CD8-positive, alpha-beta memory T cell (primary cell): ENCODE measurements around the gene AHCTF1. TPM values are rescaled to one million over a fixed set of nuclear protein-coding genes. Genes with fewer than 3 reads are reported as not detected.
A peak's percentile ranks its signal among the peaks of the same experiment; 100 is the strongest.
"Not testable (repeated sequence)": the region's sequence is repeated elsewhere in the genome, so short reads cannot be mapped to it uniquely, and the experiment has no call there.

Source experiments
- CTCF ChIA-PET: fragments of 350-600 bp; sonication (Branson Sonifier 250); formaldehyde crosslinking; loops from one replicate; lab custom pipeline; 2021; ENCODE audit warnings: antibody characterized with exemption; lab: Charles Lee
- POLR2A ChIA-PET: fragments of 350-600 bp; sonication (Branson Sonifier 250); formaldehyde crosslinking; loops from one replicate; lab custom pipeline; 2021; ENCODE audit warnings: antibody characterized with exemption; lab: Charles Lee
- DNase-seq, 5 donors: peaks; one replicate each; pipeline versions ENCODE4 v3.0.0 to v3.0.0-alpha.2; 2020 to 2022; ENCODE audit warnings: mixed read lengths in 1 of 5
- H3K27ac ChIP-seq: one replicate; pipeline ENCODE4 v1.7.0; 2013; ENCODE audit warnings: low read depth, mild to moderate bottlenecking, low read length, moderate library complexity
- H3K27me3 ChIP-seq: 2 replicates; pipeline ENCODE4 v1.7.0; 2013; ENCODE audit warnings: low read length, mild to moderate bottlenecking; ENCODE audit not compliant: insufficient read depth, poor library complexity, severe bottlenecking
- H3K36me3 ChIP-seq: 2 replicates; pipeline ENCODE4 v1.7.0; 2013; ENCODE audit warnings: mild to moderate bottlenecking, low read length, moderate library complexity; ENCODE audit not compliant: insufficient read depth
- H3K4me1 ChIP-seq: 2 replicates; pipeline ENCODE4 v1.7.0; 2013; ENCODE audit warnings: mild to moderate bottlenecking, low read length, moderate library complexity; ENCODE audit not compliant: insufficient read depth
- H3K4me3 ChIP-seq: 2 replicates; pipeline ENCODE4 v1.7.0; 2013; ENCODE audit warnings: mild to moderate bottlenecking, low read length
- H3K9me3 ChIP-seq: 2 replicates; pipeline ENCODE4 v1.7.0; 2013; ENCODE audit warnings: mild to moderate bottlenecking, low read length
- H3K27ac Mint-ChIP-seq, 8 donors: one replicate each; pipeline ENCODE4 v1.8.0; 2020 to 2021; ENCODE audit warnings: mixed read lengths in 8 of 8, mild to moderate bottlenecking in 6 of 8, inconsistent platforms in 3 of 8, moderate library complexity in 3 of 8
- H3K27me3 Mint-ChIP-seq, 2 donors: one replicate each; pipeline ENCODE4 v1.8.0; 2020 to 2021; ENCODE audit warnings: mixed read lengths in 2 of 2, mild to moderate bottlenecking in 1 of 2, moderate library complexity in 1 of 2
- H3K36me3 Mint-ChIP-seq, 3 donors: one replicate each; pipeline ENCODE4 v1.8.0; 2020 to 2021; ENCODE audit warnings: mixed read lengths in 3 of 3, inconsistent platforms in 1 of 3, mild to moderate bottlenecking in 1 of 3
- H3K4me1 Mint-ChIP-seq, 3 donors: one replicate each; pipeline ENCODE4 v1.8.0; 2020 to 2021; ENCODE audit warnings: mixed read lengths in 3 of 3, inconsistent platforms in 1 of 3, mild to moderate bottlenecking in 1 of 3
- H3K4me3 Mint-ChIP-seq, 7 donors: one replicate each; pipeline ENCODE4 v1.8.0; 2020 to 2021; ENCODE audit warnings: mixed read lengths in 7 of 7, mild to moderate bottlenecking in 6 of 7, moderate library complexity in 4 of 7, inconsistent platforms in 2 of 7
- H3K9me3 Mint-ChIP-seq, 5 donors: one replicate each; pipeline ENCODE4 v1.8.0; 2020 to 2022; ENCODE audit warnings: mixed read lengths in 5 of 5, mild to moderate bottlenecking in 3 of 5, moderate library complexity in 2 of 5, inconsistent platforms in 1 of 5
- polyA plus RNA-seq: library from polyadenylated mRNA; unstranded; fragments of 300-500 nt; fragmentation: Illumina TruSeq; gene quantifications from one replicate; pipeline ENCODE4 v1.2.3, GENCODE V29; 2021
- total RNA-seq, 2 experiments: library from RNA; stranded (reverse); gene quantifications; one replicate each; pipeline ENCODE4 v1.2.3, GENCODE V29; 2021

The AHCTF1 gene
- total and polyA plus RNA-seq, 3 experiments from 2014 or later = 23.7 to 53.0 (median 49.6) TPM

- ChIA-PET CTCF (no interaction called here), POLR2A (no interaction called here)
- Histone ChIP-seq H3K27me3 (no peaks in the 10 kb centered on the region), H3K4me1 (no peaks in the 10 kb centered on the region), H3K36me3 (peaks cover 31% of the 10 kb centered on the region), H3K9me3 (no peaks in the 10 kb centered on the region), H3K4me3 (no peak overlapping the region), H3K27ac (no peak overlapping the region)
- DNase-seq = no peak
- Mint-ChIP-seq H3K27ac (peak overlapping the region in 2 of 8 donors; percentile 15 to 17), H3K4me1 (peaks cover 3 to 13% (median 11%) of the 10 kb centered on the region in 3 donors), H3K9me3 (no peaks in the 10 kb centered on the region), H3K4me3 (no peak overlapping the region), H3K36me3 (peaks cover 13 to 81% (median 17%) of the 10 kb centered on the region in 3 donors), H3K27me3 (no peaks in the 10 kb centered on the region)
These were observed 43.2 kb downstream of the AHCTF1 start for GRCh38 chr1:246888522-246888921.

GRCh38 chr1:246885389-246885788, 46.4 kb downstream of the AHCTF1 start:
- POLR2A ChIA-PET, H3K4me3 Mint-ChIP-seq, H3K4me1 ChIP-seq, H3K27ac Mint-ChIP-seq, DNase-seq, H3K9me3 Mint-ChIP-seq, H3K9me3 ChIP-seq, H3K27ac ChIP-seq, H3K27me3 ChIP-seq, H3K4me3 ChIP-seq, H3K27me3 Mint-ChIP-seq: not testable (repeated sequence)
- H3K4me1 Mint-ChIP-seq = peaks cover 6 to 17% (median 6%) of the 10 kb centered on the region in 3 donors
- CTCF ChIA-PET = interaction anchor here (1.7 kb wide), 1 partner anchor 11 kb away, joined by 3 read pairs; no protein-coding TSS in a partner anchor
- peaks cover 30% of the 10 kb centered on the region for H3K36me3 ChIP-seq
- peaks cover 15 to 82% (median 23%) of the 10 kb centered on the region in 3 donors for H3K36me3 Mint-ChIP-seq

GRCh38 chr1:246878551-246878950, 53.2 kb downstream of the AHCTF1 start:
- Histone ChIP-seq H3K4me3 (no peak overlapping the region), H3K9me3 (no peaks in the 10 kb centered on the region), H3K27me3 (no peaks in the 10 kb centered on the region), H3K27ac (no peak overlapping the region), H3K36me3 (peaks cover 34% of the 10 kb centered on the region), H3K4me1 (no peaks in the 10 kb centered on the region)
- Mint-ChIP-seq H3K9me3 (no peaks in the 10 kb centered on the region), H3K36me3 (peaks cover 13 to 74% (median 29%) of the 10 kb centered on the region in 3 donors), H3K4me1 (peaks cover 13 to 22% (median 17%) of the 10 kb centered on the region in 3 donors), H3K27me3 (no peaks in the 10 kb centered on the region), H3K27ac (no peak overlapping the region), H3K4me3 (no peak overlapping the region)
- POLR2A ChIA-PET = no interaction called here
- DNase-seq = no peak
- CTCF ChIA-PET = no interaction called here

- peaks cover 29% of the 10 kb centered on the region for H3K36me3 ChIP-seq
- Mint-ChIP-seq H3K4me3 (no peak overlapping the region), H3K36me3 (peaks cover 13 to 81% (median 27%) of the 10 kb centered on the region in 3 donors), H3K27ac (peak overlapping the region in 3 of 8 donors; percentile 3 to 13 (median 4)), H3K9me3 (no peaks in the 10 kb centered on the region), H3K27me3 (no peaks in the 10 kb centered on the region), H3K4me1 (peaks cover 18 to 35% (median 30%) of the 10 kb centered on the region in 3 donors)
- H3K4me3 ChIP-seq = no peak overlapping the region
- CTCF ChIA-PET = no interaction called here
- POLR2A ChIA-PET = no interaction called here
- no peaks in the 10 kb centered on the region for H3K4me1 ChIP-seq
- no peak overlapping the region for H3K27ac ChIP-seq
- no peaks in the 10 kb centered on the region for H3K27me3 ChIP-seq
- no peak for DNase-seq
- no peaks in the 10 kb centered on the region for H3K9me3 ChIP-seq
These were observed 55.3 kb downstream of the AHCTF1 start for GRCh38 chr1:246876431-246876830.

- POLR2A ChIA-PET = no interaction called here
- H3K9me3 ChIP-seq = no peaks in the 10 kb centered on the region
- Mint-ChIP-seq H3K9me3 (no peaks in the 10 kb centered on the region), H3K36me3 (peaks cover 6 to 84% (median 23%) of the 10 kb centered on the region in 3 donors), H3K27ac (no peak overlapping the region), H3K4me1 (peaks cover 18 to 36% (median 23%) of the 10 kb centered on the region in 3 donors), H3K27me3 (no peaks in the 10 kb centered on the region), H3K4me3 (no peak overlapping the region)
- CTCF ChIA-PET = no interaction called here
- H3K4me1 ChIP-seq = no peaks in the 10 kb centered on the region
- H3K27me3 ChIP-seq = no peaks in the 10 kb centered on the region
- no peak overlapping the region for H3K4me3 ChIP-seq
- no peak for DNase-seq
- H3K36me3 ChIP-seq = peaks cover 30% of the 10 kb centered on the region
- no peak overlapping the region for H3K27ac ChIP-seq
These were observed 56.4 kb downstream of the AHCTF1 start for GRCh38 chr1:246875041-246876026.

GRCh38 chr1:246865921-246866320, 65.8 kb downstream of the AHCTF1 start:
- Histone ChIP-seq H3K36me3 (peaks cover 29% of the 10 kb centered on the region), H3K27ac (no peak overlapping the region)
- peaks cover 4 to 78% (median 17%) of the 10 kb centered on the region in 3 donors for H3K36me3 Mint-ChIP-seq

GRCh38 chr1:246863791-246864190, 68.0 kb downstream of the AHCTF1 start:
- H3K27ac Mint-ChIP-seq, H3K4me1 Mint-ChIP-seq, POLR2A ChIA-PET, DNase-seq, CTCF ChIA-PET, H3K27me3 ChIP-seq, H3K9me3 Mint-ChIP-seq, H3K4me1 ChIP-seq, H3K27ac ChIP-seq, H3K4me3 Mint-ChIP-seq, H3K9me3 ChIP-seq, H3K4me3 ChIP-seq, H3K27me3 Mint-ChIP-seq: not testable (repeated sequence)
- peaks cover 34% of the 10 kb centered on the region for H3K36me3 ChIP-seq
- H3K36me3 Mint-ChIP-seq = peaks cover 0 to 77% (median 15%) of the 10 kb centered on the region in 3 donors

More at GRCh38 chr1:246865921-246866320, 65.8 kb downstream of the AHCTF1 start:
- H3K27ac Mint-ChIP-seq = peak overlapping the region in 1 of 8 donors; percentile 38
- Histone ChIP-seq H3K4me3 (no peak overlapping the region), H3K9me3 (no peaks in the 10 kb centered on the region), H3K27me3 (no peaks in the 10 kb centered on the region), H3K4me1 (no peaks in the 10 kb centered on the region)
- ChIA-PET POLR2A (no interaction called here), CTCF (no interaction called here)
- H3K27me3 Mint-ChIP-seq = no peaks in the 10 kb centered on the region
- peaks cover 0 to 4% (median 3%) of the 10 kb centered on the region in 3 donors for H3K4me1 Mint-ChIP-seq
- H3K4me3 Mint-ChIP-seq = no peak overlapping the region
- DNase-seq = no peak
- no peaks in the 10 kb centered on the region for H3K9me3 Mint-ChIP-seq

GRCh38 chr1:246860401-246860800, 71.3 kb downstream of the AHCTF1 start:
- no peaks in the 10 kb centered on the region for H3K9me3 Mint-ChIP-seq
- ChIA-PET POLR2A (no interaction called here), CTCF (interaction anchor here (1.5 kb wide), 1 partner anchor 111 kb away, joined by 3 read pairs; no protein-coding TSS in a partner anchor)
- Histone ChIP-seq H3K36me3 (peaks cover 51% of the 10 kb centered on the region), H3K4me3 (no peak overlapping the region), H3K27ac (no peak overlapping the region), H3K9me3 (no peaks in the 10 kb centered on the region), H3K4me1 (no peaks in the 10 kb centered on the region), H3K27me3 (no peaks in the 10 kb centered on the region)
- no peak for DNase-seq
- H3K36me3 Mint-ChIP-seq = peaks cover 6 to 85% (median 26%) of the 10 kb centered on the region in 3 donors
- H3K27ac Mint-ChIP-seq = no peak overlapping the region
- no peaks in the 10 kb centered on the region for H3K27me3 Mint-ChIP-seq
- H3K4me1 Mint-ChIP-seq = peaks cover 0 to 2% (median 0%) of the 10 kb centered on the region in 3 donors
- no peak overlapping the region for H3K4me3 Mint-ChIP-seq
